ENCODE data around the gene SYT6.

The SYT6 gene

GRCh38 chr1:114048232-114048631, 105.4 kb downstream of the SYT6 start:
- no peak overlapping the region for H2BK5ac ChIP-seq (ENCODE audit: low read length)
- no peak overlapping the region for H2AK5ac ChIP-seq (ENCODE audit: low read length)
- no peak overlapping the region for H3K4me2 ChIP-seq (ENCODE audit: low read length)
- H3K4me3 ChIP-seq (ENCODE audit: low read length), result no peak overlapping the region
- H3K4me1 ChIP-seq (ENCODE audit: control insufficient read depth, low read depth, low read length), result no peaks in the 10 kb centered on the region
- WGBS (ENCODE audit: extremely low coverage, insufficient coverage, low lambda C conversion rate), result no CpG with 5 or more reads among the region's 1 CpG
- no peak overlapping the region for H3K23ac ChIP-seq (ENCODE audit: low read length)
- H4K5ac ChIP-seq (ENCODE audit: low read length), result no peak overlapping the region
- no peaks in the 10 kb centered on the region for H3K79me2 ChIP-seq (ENCODE audit: control insufficient read depth, insufficient read depth, low read length)
- no peak overlapping the region for H4K8ac ChIP-seq (ENCODE audit: low read depth, low read length)
- H3K4ac ChIP-seq (ENCODE audit: low read depth, low read length), result no peak overlapping the region
- H3K27ac ChIP-seq (ENCODE audit: low read depth, low read length), result no peak overlapping the region
- no peaks in the 10 kb centered on the region for H3K36me3 ChIP-seq (ENCODE audit: control insufficient read depth, insufficient read depth, low read length)
- no peak overlapping the region for H3K56ac ChIP-seq (ENCODE audit: low read length)
- H3K79me1 ChIP-seq (ENCODE audit: low read length), result no peaks in the 10 kb centered on the region
- no peak overlapping the region for H2BK120ac ChIP-seq (ENCODE audit: low read depth, low read length)
- no peak overlapping the region for H3K18ac ChIP-seq (ENCODE audit: low read length)
- no peaks in the 10 kb centered on the region for H3K27me3 ChIP-seq (ENCODE audit: insufficient read depth, low read length, poor library complexity)
- no peak overlapping the region for H3K9ac ChIP-seq (ENCODE audit: low read length)
- no peak for DNase-seq
- H2BK15ac ChIP-seq (replicated peaks; ENCODE audit: low read depth), result no peak overlapping the region

- no peak overlapping the region for H3K4me2 ChIP-seq (ENCODE audit: low read length)
- no peaks in the 10 kb centered on the region for H3K79me2 ChIP-seq (ENCODE audit: control insufficient read depth, insufficient read depth, low read length)
- no peak for DNase-seq
- no peak overlapping the region for H3K4me3 ChIP-seq (ENCODE audit: low read length)
- H3K79me1 ChIP-seq (ENCODE audit: low read length), result no peaks in the 10 kb centered on the region
- no peaks in the 10 kb centered on the region for H3K27me3 ChIP-seq (ENCODE audit: insufficient read depth, low read length, poor library complexity)
- no CpG with 5 or more reads among the region's 5 CpGs for WGBS (ENCODE audit: extremely low coverage, insufficient coverage, low lambda C conversion rate)
- H3K4ac ChIP-seq (ENCODE audit: low read depth, low read length), result no peak overlapping the region
- no peak overlapping the region for H3K56ac ChIP-seq (ENCODE audit: low read length)
- no peak overlapping the region for H4K8ac ChIP-seq (ENCODE audit: low read depth, low read length)
- H2BK5ac ChIP-seq (ENCODE audit: low read length), result no peak overlapping the region
- no peak overlapping the region for H3K23ac ChIP-seq (ENCODE audit: low read length)
- H3K9ac ChIP-seq (ENCODE audit: low read length), result no peak overlapping the region
- no peak overlapping the region for H3K27ac ChIP-seq (ENCODE audit: low read depth, low read length)
- H4K5ac ChIP-seq (ENCODE audit: low read length), result no peak overlapping the region
- H2BK120ac ChIP-seq (ENCODE audit: low read depth, low read length), result no peak overlapping the region
- peaks cover 4% of the 10 kb centered on the region for H3K4me1 ChIP-seq (ENCODE audit: control insufficient read depth, low read depth, low read length)
- no peak overlapping the region for H2BK15ac ChIP-seq (replicated peaks; ENCODE audit: low read depth)
- no peak overlapping the region for H3K18ac ChIP-seq (ENCODE audit: low read length)
- no peaks in the 10 kb centered on the region for H3K36me3 ChIP-seq (ENCODE audit: control insufficient read depth, insufficient read depth, low read length)
- no peak overlapping the region for H2AK5ac ChIP-seq (ENCODE audit: low read length)
Measured at GRCh38 chr1:114043548-114043947, 110.1 kb downstream of the SYT6 start.

- no peak overlapping the region for H2AK5ac ChIP-seq (ENCODE audit: low read length)
- H3K18ac ChIP-seq (ENCODE audit: low read length), result no peak overlapping the region
- H3K79me1 ChIP-seq (ENCODE audit: low read length), result no peaks in the 10 kb centered on the region
- H3K79me2 ChIP-seq (ENCODE audit: control insufficient read depth, insufficient read depth, low read length), result no peaks in the 10 kb centered on the region
- no peak overlapping the region for H3K4ac ChIP-seq (ENCODE audit: low read depth, low read length)
- H2BK120ac ChIP-seq (ENCODE audit: low read depth, low read length), result no peak overlapping the region
- no peaks in the 10 kb centered on the region for H3K27me3 ChIP-seq (ENCODE audit: insufficient read depth, low read length, poor library complexity)
- H3K36me3 ChIP-seq (ENCODE audit: control insufficient read depth, insufficient read depth, low read length), result no peaks in the 10 kb centered on the region
- peaks cover 7% of the 10 kb centered on the region for H3K4me1 ChIP-seq (ENCODE audit: control insufficient read depth, low read depth, low read length)
- H3K23ac ChIP-seq (ENCODE audit: low read length), result no peak overlapping the region
- WGBS (ENCODE audit: extremely low coverage, insufficient coverage, low lambda C conversion rate), result no CpG with 5 or more reads among the region's 4 CpGs
- no peak overlapping the region for H4K5ac ChIP-seq (ENCODE audit: low read length)
- DNase-seq, result no peak
- no peak overlapping the region for H3K4me3 ChIP-seq (ENCODE audit: low read length)
- no peak overlapping the region for H3K56ac ChIP-seq (ENCODE audit: low read length)
- H2BK5ac ChIP-seq (ENCODE audit: low read length), result no peak overlapping the region
- H3K27ac ChIP-seq (ENCODE audit: low read depth, low read length), result no peak overlapping the region
- H4K8ac ChIP-seq (ENCODE audit: low read depth, low read length), result no peak overlapping the region
- no peak overlapping the region for H2BK15ac ChIP-seq (replicated peaks; ENCODE audit: low read depth)
- H3K9ac ChIP-seq (ENCODE audit: low read length), result no peak overlapping the region
- no peak overlapping the region for H3K4me2 ChIP-seq (ENCODE audit: low read length)
Measured at GRCh38 chr1:114043054-114043453, 110.6 kb downstream of the SYT6 start.

GRCh38 chr1:114040273-114041015, 113.2 kb downstream of the SYT6 start:
- no peak overlapping the region for H3K4ac ChIP-seq (ENCODE audit: low read depth, low read length)
- H3K4me3 ChIP-seq (ENCODE audit: low read length), result no peak overlapping the region
- H3K23ac ChIP-seq (ENCODE audit: low read length), result no peak overlapping the region
- no peak for DNase-seq
- H3K79me1 ChIP-seq (ENCODE audit: low read length), result no peaks in the 10 kb centered on the region
- H4K5ac ChIP-seq (ENCODE audit: low read length), result no peak overlapping the region
- H3K18ac ChIP-seq (ENCODE audit: low read length), result no peak overlapping the region
- H2BK5ac ChIP-seq (ENCODE audit: low read length), result no peak overlapping the region
- H3K4me2 ChIP-seq (ENCODE audit: low read length), result no peak overlapping the region
- no peak overlapping the region for H2BK120ac ChIP-seq (ENCODE audit: low read depth, low read length)
- H3K27me3 ChIP-seq (ENCODE audit: insufficient read depth, low read length, poor library complexity), result no peaks in the 10 kb centered on the region
- no peak overlapping the region for H3K56ac ChIP-seq (ENCODE audit: low read length)
- H2AK5ac ChIP-seq (ENCODE audit: low read length), result peak overlapping the region; percentile 17
- H3K79me2 ChIP-seq (ENCODE audit: control insufficient read depth, insufficient read depth, low read length), result no peaks in the 10 kb centered on the region
- no peak overlapping the region for H4K8ac ChIP-seq (ENCODE audit: low read depth, low read length)
- H3K9ac ChIP-seq (ENCODE audit: low read length), result no peak overlapping the region
- no peak overlapping the region for H3K27ac ChIP-seq (ENCODE audit: low read depth, low read length)
- H3K36me3 ChIP-seq (ENCODE audit: control insufficient read depth, insufficient read depth, low read length), result no peaks in the 10 kb centered on the region
- H2BK15ac ChIP-seq (replicated peaks; ENCODE audit: low read depth), result peak overlapping the region; percentile 20
- no CpG with 5 or more reads among the region's 4 CpGs for WGBS (ENCODE audit: extremely low coverage, insufficient coverage, low lambda C conversion rate)
- peaks cover 18% of the 10 kb centered on the region for H3K4me1 ChIP-seq (ENCODE audit: control insufficient read depth, low read depth, low read length)

Data from mesendoderm (in vitro differentiated cells).